ENCODE measurements around the gene ZNF770. TPM values are rescaled to one million over a fixed set of nuclear protein-coding genes. Genes with fewer than 3 reads are reported as not detected.

Gene ZNF770
- total RNA-seq, 2 donors from 2014 or later = 52.3 to 86.1 TPM

- Histone ChIP-seq H3K4me3 (ENCODE audit: low read length) (no peak overlapping the region), H3K9ac (ENCODE audit: extremely low read depth, low read length, poor library complexity, severe bottlenecking) (no peak overlapping the region), H3K27me3 (ENCODE audit: control insufficient read depth, insufficient read depth, low read length, poor library complexity, severe bottlenecking) (no peaks in the 10 kb centered on the region), H3K9me3 (ENCODE audit: control insufficient read depth, low read length) (no peaks in the 10 kb centered on the region), H3K27ac (ENCODE audit: low read depth, low read length) (no peak overlapping the region), H3K36me3 (ENCODE audit: control insufficient read depth, insufficient read depth, low read length) (no peaks in the 10 kb centered on the region), H3K4me1 (ENCODE audit: control insufficient read depth, insufficient read depth, low read length) (peaks cover 7% of the 10 kb centered on the region)
- no peak overlapping the region for H3K4me3 Mint-ChIP-seq
- no peak for DNase-seq
- TF ChIP-seq CTCF (conservative IDR thresholded peaks at IDR 0.05) = no peak
- H3K4me1 Mint-ChIP-seq = peaks cover 25% of the 10 kb centered on the region
- WGBS, 2 experiments (ENCODE audit: insufficient coverage in 1 of 2, insufficient read length in 1 of 2) = 91 to 97% methylated on average over 3 of the region's 3 CpGs
- H3K27me3 Mint-ChIP-seq (ENCODE audit: insufficient read depth) = no peaks in the 10 kb centered on the region
- no peaks in the 10 kb centered on the region for H3K9me3 Mint-ChIP-seq
- H3K36me3 Mint-ChIP-seq (ENCODE audit: low read depth) = no peaks in the 10 kb centered on the region
- H3K27ac Mint-ChIP-seq = no peak overlapping the region
These were observed 15.8 kb upstream of the ZNF770 start for GRCh38 chr15:35003928-35004327.

GRCh38 chr15:35000511-35000910 is 12.4 kb upstream of the ZNF770 start:
- H3K27me3 ChIP-seq (ENCODE audit: control insufficient read depth, insufficient read depth, low read length, poor library complexity, severe bottlenecking) = no peaks in the 10 kb centered on the region
- no peaks in the 10 kb centered on the region for H3K9me3 Mint-ChIP-seq
- H3K9ac ChIP-seq (ENCODE audit: extremely low read depth, low read length, poor library complexity, severe bottlenecking) = no peak overlapping the region

GRCh38 chr15:34999906-35000305 is 11.8 kb upstream of the ZNF770 start:
- Mint-ChIP-seq H3K36me3 (ENCODE audit: low read depth) (no peaks in the 10 kb centered on the region), H3K4me3 (no peak overlapping the region), H3K9me3 (no peaks in the 10 kb centered on the region), H3K4me1 (peaks cover 36% of the 10 kb centered on the region), H3K27me3 (ENCODE audit: insufficient read depth) (no peaks in the 10 kb centered on the region), H3K27ac (no peak overlapping the region)
- Histone ChIP-seq H3K9me3 (ENCODE audit: control insufficient read depth, low read length) (no peaks in the 10 kb centered on the region), H3K9ac (ENCODE audit: extremely low read depth, low read length, poor library complexity, severe bottlenecking) (no peak overlapping the region), H3K4me3 (ENCODE audit: low read length) (no peak overlapping the region), H3K36me3 (ENCODE audit: control insufficient read depth, insufficient read depth, low read length) (no peaks in the 10 kb centered on the region), H3K27ac (ENCODE audit: low read depth, low read length) (no peak overlapping the region), H3K4me1 (ENCODE audit: control insufficient read depth, insufficient read depth, low read length) (peaks cover 14% of the 10 kb centered on the region), H3K27me3 (ENCODE audit: control insufficient read depth, insufficient read depth, low read length, poor library complexity, severe bottlenecking) (no peaks in the 10 kb centered on the region)
- no peak for TF ChIP-seq CTCF (conservative IDR thresholded peaks at IDR 0.05)
- DNase-seq = no peak
- WGBS, 2 experiments (ENCODE audit: insufficient coverage in 1 of 2, insufficient read length in 1 of 2) = 80 to 92% methylated on average over 1 to 7 of the region's 7 CpGs

More at GRCh38 chr15:35000511-35000910, 12.4 kb upstream of the ZNF770 start:
- 88 to 100% methylated on average over 1 of the region's 1 CpG for WGBS, 2 experiments (ENCODE audit: insufficient coverage in 1 of 2, insufficient read length in 1 of 2)
- Histone ChIP-seq H3K4me1 (ENCODE audit: control insufficient read depth, insufficient read depth, low read length) (peaks cover 11% of the 10 kb centered on the region), H3K9me3 (ENCODE audit: control insufficient read depth, low read length) (no peaks in the 10 kb centered on the region), H3K4me3 (ENCODE audit: low read length) (no peak overlapping the region), H3K36me3 (ENCODE audit: control insufficient read depth, insufficient read depth, low read length) (no peaks in the 10 kb centered on the region), H3K27ac (ENCODE audit: low read depth, low read length) (no peak overlapping the region)
- Mint-ChIP-seq H3K4me3 (no peak overlapping the region), H3K36me3 (ENCODE audit: low read depth) (no peaks in the 10 kb centered on the region), H3K27ac (peak overlapping the region; percentile 82), H3K27me3 (ENCODE audit: insufficient read depth) (no peaks in the 10 kb centered on the region), H3K4me1 (peaks cover 32% of the 10 kb centered on the region)
- peak; percentile 60 for DNase-seq
- TF ChIP-seq CTCF (conservative IDR thresholded peaks at IDR 0.05) = no peak

Data from endodermal cell (in vitro differentiated cells).